HG03439 (cell line): ENCODE data around the gene RNH1.
"Not testable (repeated sequence)": the region's sequence is repeated elsewhere in the genome, so short reads cannot be mapped to it uniquely, and the experiment has no call there.

ENCODE experiments used
- ATAC-seq: cut with Tn5 transposase; IDR thresholded peaks from one replicate; pipeline ENCODE4 v1.9.1; 2021; ENCODE audit warnings: mild to moderate bottlenecking, moderate library complexity; ENCODE audit not compliant: unreplicated experiment

Gene RNH1

DNA sequence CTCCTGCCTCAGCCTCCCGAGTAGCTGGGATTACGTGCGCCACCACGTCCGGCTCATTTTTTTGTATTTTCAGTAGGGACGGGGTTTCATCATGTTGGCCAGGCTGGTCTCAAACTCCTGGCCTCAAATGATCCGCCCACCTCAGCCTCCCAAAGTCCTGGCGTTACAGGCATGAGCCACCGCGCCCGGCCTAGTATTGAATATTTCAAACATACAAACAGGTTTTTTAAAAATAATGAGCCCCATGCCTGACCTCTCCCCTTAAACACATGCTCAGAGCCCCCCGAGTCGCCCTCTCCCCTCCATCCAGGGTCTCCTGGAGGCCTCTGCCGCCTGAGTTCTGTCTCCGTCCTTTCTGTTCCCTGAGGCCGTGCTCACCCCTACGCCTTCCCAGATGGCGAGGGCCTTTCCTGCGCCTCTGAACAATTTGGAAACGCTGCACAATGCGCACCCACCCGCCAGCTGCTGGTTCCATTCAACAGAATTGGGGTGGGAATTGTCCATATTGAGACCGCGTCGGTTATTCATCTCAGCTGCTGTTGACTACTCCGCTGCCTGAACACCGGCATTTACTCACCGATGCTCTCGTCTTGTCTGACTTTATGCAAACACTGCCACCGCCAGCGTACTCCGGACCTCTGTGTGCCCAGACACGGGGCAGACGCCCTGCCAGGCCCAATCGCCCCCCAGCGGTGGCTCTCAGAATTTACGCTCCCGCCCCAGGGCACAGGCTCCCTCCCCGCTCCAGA is 13.6 kb upstream of the RNH1 start:
- no peak for ATAC-seq

DNA sequence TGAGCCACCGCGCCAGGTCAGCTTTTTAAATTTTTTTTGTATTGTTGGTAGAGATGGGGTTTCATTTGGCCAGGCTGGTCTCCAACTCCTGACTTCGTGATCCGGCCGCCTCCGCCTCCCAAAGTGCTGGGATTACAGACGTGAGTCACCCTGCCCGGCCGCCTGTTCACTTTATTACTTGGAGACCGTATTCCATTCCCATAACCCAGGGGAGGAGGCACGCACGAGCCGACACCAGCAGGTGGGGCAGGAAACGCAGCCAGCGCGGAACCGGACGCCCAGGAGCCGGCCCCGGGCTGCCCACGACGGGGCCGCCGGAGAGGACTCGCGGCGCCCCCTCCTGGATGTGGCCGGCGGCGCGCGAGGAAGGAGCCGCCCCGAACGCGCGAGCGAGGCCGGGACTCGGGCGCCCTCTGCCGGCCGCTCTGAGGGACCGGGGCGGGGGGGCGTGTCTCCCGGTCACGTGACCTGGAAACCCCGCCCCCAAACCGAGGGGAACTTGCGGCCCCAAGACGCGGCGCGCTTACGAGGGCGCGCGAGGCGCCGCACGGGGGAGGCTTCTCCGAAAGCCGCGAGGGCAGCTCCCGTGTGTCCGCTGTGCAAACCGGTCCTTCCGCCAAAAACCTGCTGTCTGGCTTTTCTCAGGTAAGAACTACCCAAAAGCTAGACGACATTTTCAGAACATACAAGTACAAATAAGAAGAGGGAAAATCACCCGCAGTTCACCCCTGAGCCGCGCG is 11.6 kb upstream of the RNH1 start:
- ATAC-seq, result peak; percentile 85

DNA sequence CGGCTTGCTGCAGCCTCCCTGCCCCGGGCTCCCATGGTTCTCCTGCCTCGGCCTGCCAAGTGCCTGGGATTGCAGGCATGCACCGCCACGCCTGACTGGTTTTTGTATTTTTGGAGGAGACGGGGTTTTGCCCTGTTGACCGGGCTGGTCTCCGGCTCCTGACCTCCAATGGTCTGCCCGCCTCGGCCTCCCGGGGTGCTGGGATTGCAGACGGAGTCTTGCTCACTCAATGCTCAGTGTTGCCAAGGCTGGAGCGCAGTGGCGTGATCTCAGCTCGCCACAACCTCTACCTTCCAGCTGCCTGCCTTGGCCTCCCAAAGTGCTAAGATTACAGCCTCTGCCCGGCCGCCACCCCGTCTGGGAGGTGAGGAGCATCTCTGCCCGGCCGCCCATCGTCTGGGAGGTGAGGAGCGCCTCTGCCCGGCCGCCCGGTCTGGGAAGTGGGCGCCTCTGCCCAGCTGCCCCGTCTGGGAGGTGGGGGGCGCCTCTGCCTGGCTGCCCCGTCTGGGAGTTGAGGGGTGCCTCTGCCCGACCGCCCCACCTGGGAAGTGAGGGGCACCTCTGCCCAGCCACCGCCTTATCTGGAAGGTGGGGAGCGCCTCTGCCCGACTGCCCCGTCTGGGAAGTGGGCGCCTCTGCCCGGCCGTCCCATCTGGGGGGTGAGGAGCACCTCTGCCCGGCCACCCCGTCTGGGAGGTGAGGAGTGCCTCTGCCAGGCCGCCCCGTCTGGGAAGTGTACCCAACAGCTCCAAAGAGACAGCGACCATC is 10.1 kb upstream of the RNH1 start:
- ATAC-seq, result not testable (repeated sequence)

DNA sequence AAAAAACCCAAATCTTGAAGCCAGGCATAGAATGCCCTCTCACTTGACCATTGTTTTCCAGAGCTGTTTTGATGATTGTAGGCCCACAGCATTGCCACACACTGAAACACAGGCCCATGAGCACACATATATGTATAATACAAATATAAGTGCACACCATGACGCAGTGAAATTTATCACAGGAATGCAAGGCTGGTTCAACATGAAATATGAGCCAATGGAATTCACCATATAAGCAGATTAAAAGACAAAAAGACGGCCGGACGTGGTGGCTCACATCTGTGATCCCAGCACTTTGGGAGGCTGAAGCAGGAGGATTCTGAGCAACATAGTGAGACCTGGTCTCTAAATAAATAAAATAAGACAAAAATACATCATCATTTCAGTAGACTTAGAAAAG is 9.4 kb upstream of the RNH1 start:
- ATAC-seq, result no peak

DNA sequence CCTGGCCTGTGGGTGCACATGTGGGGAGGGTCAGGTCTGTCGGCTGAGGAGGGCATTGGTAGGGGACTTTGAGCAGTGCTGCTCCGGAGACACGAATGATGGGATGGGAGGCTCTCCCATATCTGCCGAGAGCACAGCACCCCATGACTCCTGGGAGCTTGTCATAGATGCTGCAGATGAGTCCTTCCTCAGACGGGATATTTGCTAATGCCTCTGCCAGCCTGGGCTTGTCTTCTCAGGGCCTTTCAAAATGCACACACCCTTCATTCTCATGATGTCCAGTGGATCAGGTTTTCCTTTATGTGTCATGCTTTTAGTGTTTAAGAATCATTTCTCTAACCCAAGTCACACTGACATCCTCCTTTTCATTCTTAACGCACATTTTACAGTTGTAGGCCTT is 8.1 kb upstream of the RNH1 start:
- no peak for ATAC-seq

DNA sequence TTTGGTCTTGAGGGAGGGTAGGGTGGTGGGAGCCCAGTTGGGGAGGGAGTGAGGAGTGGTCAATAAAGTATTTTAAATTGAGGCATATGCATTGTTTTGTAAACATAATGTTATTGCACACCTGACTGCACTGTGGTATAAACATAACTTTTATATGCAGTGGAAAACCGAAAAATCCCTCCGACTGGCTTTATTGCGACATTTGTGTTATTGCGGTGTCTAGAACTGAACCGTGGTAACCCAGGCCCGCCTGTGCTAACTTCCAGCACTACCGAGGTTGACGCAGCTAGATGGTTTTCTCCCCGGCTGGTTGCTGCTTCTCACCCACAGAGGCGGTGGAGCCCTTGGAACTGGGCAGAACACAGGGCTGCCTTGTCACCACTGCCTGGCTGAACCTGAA is 7.6 kb upstream of the RNH1 start:
- no peak for ATAC-seq

DNA sequence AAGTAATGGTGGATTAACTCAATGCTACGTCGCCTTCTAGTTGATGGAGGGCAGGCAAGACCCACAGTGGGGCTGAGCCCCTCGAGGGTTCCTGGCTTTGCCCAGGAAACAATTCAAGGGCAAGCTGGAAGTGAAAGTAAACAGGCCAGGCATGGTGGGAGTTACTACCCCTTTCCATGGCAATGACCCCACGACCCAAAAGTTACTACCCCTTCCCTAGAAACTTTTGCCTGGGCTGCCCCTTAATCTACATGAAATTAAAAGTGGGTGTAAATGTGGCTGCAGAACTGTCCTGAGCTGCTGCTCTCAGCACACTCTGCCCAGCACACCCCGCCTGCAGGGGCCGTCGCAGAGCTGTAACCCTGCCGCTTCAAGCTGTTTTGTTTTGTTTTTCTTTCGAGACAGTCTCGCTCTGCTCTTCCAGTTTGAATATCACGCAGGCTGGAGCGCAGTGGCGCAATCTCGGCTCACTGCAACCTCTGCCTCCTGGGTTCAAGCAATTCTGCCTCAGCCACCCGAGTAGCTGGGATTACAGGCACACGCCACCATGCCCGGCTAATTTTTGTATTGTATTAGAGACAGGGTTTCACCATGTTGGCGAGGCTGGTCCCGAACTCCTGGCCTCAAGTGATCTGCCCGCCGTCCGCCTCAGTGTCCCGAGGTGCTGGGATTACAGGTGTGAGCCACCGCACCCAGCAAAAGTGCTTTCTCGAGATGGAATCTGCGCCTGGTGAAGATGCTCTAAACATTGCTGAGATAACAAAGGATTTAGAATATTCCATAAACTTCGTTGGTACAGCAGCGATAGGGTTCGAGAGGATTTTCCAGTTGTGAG is 5.9 kb upstream of the RNH1 start:
- ATAC-seq, result no peak

DNA sequence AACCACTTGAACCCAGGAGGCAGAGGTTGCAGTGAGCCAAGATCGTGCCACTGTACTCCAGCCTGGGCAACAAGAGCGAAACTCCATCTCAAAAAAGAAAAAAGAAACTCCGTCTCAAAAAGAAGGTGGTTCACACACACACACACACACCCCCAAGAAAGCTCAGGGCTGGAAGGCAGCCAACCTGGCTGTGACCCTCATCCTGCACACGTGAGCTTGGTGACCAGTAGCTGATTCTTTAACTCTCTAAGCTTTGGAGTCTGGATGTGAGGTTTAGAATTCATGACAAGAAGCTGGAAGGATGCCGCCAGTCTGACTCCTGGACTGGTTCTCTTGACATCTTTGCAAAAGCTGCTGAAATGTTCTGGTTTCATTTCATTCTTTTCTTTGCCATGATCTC is 1.9 kb upstream of the RNH1 start:
- no peak for ATAC-seq

DNA sequence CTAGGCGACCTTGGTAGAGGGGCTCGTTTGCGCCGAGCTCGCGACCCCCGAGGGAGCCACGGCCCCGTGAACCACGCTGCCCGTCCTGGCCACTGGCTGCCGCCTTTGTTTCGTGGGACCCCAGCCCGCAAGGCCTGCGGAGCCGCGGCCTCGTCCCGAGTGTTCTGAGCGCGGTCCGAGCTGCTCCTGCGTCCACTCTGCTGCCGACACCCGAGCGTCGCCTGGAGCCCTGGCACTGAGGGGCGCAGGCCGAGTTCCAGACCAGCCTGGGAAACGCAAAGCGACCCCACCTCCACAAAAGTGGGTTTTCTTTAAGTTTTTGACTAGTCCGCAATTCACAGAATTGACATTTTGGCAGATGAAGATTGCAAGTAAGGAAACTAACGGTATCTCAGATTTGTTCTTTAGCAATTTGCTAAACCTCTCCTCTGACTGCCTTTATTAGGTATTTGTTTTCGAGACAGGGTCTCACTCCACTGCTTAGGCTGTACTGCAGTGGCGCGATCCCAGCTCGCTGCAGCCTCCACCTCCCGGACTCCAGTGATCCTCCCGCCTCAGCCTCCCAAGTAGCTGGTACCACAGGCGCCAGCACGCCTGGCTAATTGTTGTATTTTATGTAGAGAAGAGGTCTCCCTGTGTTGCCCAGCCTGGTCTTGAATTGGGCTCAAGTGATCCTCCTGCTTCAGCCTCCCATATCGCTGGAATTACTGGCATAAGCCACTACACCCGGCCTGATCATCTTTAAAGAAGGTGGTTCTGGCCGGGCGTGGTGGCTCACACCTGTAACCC is 879 bp upstream of the RNH1 start:
- no peak for ATAC-seq

DNA sequence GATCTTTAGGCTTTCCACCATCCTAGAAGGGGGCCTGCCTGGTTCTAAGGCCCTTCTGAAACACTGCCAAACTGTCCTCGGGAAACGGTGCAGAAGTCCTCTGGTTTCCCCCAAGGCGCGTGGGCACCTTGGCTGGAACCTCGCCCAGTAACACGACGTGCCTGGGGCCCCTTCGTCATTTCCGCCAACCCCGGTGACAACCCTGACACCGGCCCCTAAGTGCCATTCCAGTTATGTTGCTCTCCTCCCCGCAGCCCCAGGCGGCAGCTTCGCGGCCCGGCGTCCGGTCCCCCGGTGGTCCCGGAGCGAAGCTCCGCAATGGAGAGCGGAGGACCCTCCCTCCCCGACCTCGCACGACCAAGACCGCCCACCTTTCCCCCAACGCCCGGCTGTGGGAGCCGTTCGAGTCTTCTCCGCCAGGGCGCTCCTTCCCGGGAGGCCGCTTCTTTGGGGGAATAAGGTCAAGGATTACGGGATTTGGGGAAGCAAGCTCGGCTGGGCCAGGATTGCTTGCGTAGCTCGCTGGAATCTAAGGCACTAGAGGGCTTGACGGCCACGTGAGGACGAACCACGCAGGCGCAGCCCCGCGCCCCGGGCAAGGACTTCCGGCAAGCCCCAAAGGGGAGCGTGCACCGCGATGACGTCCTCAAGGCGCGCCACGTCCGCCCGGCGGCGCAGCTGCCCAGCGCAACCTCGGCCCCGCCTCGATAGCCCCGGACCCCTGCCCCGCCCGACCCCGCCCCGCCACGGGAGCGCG is 626 bp downstream of the RNH1 start:
- ATAC-seq, result peak; percentile 60

DNA sequence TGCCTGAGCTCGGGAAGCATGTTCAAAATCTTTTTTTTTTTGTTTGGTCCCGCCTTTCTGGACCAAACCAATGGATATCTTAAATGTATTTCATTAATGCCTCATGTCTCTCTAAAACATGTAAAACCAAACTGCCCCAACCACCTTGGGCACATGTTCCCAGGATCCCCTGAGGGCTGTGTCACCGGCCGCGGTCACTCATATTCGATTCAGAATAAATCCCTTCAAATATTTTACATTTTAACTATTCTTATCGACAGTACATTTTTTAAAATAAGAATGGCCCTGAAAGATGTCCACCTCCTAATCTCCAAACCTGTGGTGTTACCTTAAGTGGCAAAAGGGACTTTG is 2.1 kb downstream of the RNH1 start:
- no peak for ATAC-seq

DNA sequence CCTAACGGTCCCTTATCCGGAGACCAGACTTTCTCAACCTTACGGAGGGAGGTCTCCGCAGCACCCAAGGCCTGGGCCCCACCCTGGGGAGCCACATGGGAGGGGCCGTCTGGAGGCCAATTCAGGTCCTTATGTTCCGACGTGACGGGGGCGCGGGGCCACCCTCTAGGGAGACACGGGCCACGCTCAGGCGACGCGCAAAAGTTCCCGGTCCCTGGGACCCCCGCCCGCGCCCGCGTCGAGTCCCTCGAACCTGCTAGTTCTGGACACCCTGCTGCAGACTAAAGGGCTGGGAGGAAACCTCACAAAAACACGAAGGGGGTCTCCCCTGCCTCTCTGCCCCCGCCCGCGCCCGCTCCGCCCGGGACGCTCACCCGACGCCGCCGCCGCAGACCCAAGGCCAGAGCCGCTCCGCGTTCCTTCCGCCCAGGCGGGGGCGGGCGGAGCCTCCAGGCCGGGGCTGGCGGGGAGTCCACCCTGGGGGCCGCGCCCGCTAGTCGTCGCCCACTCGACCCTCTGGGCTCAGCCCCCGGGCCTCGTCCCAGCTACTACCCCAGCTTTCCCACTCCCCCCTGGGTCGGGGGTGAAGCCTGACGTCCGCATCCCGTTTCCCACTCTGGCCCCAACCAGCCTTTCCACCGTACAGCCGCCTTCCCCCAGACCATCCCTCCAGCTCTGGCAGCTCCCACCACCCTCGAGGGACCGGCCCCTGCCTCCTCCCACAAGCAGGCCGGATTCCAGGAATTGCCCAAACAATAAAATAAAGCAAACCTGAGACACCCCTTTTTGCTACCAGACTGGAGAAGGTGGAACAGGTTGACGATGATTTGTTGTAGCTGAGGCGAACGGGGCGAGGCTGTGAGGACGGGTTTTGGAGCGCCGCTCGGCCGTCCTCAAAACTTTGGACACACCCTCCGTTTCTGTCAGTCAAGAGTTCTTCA is 2.7 kb downstream of the RNH1 start:
- ATAC-seq, result no peak

DNA sequence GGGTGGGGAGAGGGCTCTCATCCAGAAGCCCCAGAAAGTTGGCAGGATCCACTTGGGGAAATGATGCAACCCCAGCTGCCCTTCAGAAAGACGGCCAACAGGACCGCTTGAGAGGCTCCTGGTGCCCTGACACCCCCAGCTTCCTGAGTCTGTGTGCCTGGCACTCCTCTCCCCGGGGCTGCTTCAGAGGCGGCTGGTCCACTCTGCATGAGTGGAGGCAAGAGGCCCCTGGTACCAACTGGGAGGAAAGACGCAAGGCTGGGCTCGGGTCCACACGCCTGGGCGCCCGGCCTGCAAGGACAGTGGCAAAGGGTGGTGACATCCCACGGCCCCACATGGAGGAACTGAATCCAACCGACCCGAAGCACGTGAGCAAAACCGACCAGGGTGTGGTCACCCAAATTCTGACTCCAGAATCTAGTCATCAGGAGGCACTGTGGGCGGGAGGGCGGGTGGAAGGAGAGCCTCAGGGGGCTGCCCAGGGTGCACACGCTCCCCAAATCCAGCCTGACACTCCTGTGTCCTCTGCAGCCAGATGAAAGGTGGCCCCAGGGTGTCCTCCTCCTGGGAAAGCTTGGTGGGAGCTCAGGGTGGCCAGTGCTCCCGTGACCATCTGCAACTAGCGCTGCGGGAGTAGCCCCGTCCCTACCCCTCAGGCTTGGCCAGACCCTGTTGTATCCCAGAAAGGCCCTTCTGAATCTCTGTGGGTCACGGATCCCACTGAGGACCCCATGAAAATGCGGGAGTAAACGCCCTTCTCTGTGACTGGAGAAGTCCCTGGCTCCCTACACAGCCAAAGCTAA is 3.7 kb downstream of the RNH1 start:
- ATAC-seq, result no peak

DNA sequence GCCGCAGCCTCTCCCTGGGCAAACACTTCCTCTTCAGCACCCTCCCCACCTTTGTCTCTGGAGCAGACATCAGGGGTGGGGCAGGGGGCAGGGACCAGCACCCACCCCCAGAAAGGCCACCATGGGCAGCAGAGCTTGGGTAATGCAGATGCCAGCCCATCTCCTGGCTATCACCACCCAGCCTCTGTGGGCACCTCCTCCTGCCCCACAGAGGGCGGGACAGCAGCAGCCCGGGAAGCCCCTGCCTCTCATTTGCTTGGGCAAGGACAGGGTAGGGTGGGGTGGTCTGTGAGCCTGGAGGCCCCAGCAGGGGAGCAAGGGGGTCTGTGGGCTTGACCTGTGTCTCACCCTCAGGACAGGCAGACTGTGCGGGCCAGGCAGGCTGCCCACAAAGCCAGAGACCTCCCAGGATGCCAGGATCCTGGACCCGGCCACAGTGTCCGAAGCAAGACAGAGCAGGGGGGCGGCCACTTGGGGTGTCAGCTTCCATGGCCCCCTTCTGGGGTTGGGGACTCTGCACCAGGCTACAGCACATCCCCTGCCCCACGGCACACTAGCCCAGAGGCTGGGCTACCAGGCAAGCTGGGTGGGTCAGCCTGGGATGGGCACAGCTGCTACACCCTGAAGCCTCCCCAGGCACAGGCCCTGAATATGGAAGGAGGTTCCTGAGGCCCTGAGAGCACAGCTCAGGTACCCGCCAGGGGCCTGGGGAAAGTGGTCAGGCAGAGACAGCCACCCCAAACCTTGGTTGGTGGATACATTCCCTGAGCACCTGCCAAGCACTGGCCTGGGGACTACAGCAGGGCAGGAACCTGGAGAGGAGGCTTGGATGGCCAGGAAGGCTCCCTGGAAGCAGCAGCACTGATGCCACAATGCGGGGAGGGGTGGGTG is 4.5 kb downstream of the RNH1 start:
- no peak for ATAC-seq

DNA sequence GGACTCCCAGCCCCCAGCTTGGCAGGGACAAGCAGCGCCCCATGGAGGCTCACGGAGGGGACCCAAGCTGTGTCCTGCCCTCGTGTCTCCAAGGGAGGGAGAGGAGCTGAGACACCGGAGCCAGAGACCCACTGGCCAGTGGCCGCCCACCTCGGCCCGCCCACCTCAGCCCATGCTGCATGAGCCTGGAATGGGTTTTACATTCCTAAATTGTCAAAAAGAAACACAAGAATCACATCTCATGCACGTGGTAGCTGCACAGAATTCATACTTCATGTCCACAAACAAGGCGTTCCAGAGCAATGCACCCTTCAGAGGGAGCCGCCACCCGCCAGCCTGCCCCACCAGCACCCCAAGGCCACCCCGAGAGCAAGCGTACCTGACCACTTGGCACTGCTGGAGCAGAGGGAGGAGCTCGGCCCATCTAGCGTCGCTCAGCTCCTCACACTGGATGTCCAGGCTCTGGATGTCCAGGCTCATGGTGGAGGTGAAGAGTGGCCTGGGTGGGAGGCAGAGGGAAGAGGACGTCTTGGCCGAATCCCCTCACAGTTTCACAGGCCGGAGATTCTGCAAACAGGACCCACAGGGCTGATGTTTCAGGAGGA is 5.3 kb downstream of the RNH1 start:
- ATAC-seq, result no peak

DNA sequence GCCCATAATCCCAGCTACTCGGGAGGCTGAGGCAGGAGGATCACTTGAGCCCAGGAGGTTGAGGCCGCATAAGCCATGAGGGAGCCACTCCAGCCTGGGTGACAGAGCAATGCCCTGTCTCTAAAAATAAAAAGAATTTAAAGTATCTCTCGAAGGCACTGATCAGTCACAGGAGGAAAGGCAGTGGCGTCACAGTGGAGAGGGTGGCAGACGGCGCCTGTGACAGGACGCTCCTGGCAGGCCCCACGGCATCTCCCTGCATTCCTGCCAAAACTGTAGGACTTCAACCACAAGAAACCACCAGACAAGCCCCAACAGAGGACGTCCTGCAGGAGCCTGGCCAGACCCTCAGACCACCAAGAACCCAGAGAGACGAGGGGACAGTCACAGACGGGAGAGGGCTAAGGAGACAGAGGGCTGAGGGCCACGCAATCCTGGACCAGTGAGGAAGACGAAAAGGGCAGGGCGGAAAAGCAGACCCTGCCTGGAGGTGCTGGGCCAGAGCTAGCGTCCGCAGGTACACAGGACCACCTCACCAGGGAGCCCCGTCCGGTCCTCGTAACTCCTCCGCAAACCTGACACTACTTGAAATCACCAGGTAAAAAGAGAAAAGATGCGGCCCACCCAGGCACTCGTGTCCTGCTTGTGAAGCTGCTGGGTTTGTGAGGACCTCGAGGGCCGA is 5.9 kb downstream of the RNH1 start:
- no peak for ATAC-seq
